ENCODE results near the gene RHOT2.

The RHOT2 gene

DNA sequence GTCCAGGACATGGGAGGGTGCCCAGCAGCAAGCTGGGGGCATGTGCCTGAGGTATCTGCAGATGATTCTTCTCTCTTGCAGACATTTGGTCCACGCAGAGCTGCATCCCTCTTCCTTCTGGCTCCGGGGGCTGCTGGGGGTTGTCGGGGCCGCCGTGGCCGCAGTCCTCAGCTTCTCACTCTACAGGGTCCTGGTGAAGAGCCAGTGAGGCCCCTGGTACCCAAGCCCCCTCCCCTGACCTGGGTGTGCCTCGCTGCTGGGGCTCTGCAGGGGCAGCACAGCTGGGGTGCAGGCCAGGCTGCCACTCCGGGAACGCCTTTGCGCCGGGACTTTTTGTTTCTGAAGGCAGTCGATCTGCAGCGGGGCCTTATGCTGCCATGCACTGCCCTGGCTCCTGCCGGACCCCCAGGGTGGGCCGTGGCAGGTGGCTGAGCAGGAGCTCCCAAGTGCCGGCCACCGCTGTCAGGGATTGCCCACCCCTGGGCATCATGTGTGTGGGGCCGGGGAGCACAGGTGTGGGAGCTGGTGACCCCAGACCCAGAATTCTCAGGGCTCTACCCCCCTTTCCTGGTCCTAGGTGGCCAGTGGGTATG lies 5.6 kb downstream of the RHOT2 start:
- no peaks in the 10 kb centered on the region for H3K27me3 ChIP-seq (replicated peaks)
- in situ Hi-C loops (cut with HindIII; ENCODE audit: low pct_ligation_motif_present, low sequenced_read_pairs) = no loop called here
- TF ChIP-seq, protein P1, sequence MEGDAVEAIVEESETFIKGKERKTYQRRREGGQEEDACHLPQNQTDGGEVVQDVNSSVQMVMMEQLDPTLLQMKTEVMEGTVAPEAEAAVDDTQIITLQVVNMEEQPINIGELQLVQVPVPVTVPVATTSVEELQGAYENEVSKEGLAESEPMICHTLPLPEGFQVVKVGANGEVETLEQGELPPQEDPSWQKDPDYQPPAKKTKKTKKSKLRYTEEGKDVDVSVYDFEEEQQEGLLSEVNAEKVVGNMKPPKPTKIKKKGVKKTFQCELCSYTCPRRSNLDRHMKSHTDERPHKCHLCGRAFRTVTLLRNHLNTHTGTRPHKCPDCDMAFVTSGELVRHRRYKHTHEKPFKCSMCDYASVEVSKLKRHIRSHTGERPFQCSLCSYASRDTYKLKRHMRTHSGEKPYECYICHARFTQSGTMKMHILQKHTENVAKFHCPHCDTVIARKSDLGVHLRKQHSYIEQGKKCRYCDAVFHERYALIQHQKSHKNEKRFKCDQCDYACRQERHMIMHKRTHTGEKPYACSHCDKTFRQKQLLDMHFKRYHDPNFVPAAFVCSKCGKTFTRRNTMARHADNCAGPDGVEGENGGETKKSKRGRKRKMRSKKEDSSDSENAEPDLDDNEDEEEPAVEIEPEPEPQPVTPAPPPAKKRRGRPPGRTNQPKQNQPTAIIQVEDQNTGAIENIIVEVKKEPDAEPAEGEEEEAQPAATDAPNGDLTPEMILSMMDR (IDR thresholded peaks at IDR 0.05; ENCODE audit: low read depth, low read length, missing control alignments) = no peak
- peaks cover 51% of the 10 kb centered on the region for H3K36me3 ChIP-seq (replicated peaks)
- H3K4me3 ChIP-seq (ENCODE audit: low read depth, low read length) = no peak overlapping the region
- DNase-seq = no peak
- no peak overlapping the region for H3K27ac ChIP-seq

DNA sequence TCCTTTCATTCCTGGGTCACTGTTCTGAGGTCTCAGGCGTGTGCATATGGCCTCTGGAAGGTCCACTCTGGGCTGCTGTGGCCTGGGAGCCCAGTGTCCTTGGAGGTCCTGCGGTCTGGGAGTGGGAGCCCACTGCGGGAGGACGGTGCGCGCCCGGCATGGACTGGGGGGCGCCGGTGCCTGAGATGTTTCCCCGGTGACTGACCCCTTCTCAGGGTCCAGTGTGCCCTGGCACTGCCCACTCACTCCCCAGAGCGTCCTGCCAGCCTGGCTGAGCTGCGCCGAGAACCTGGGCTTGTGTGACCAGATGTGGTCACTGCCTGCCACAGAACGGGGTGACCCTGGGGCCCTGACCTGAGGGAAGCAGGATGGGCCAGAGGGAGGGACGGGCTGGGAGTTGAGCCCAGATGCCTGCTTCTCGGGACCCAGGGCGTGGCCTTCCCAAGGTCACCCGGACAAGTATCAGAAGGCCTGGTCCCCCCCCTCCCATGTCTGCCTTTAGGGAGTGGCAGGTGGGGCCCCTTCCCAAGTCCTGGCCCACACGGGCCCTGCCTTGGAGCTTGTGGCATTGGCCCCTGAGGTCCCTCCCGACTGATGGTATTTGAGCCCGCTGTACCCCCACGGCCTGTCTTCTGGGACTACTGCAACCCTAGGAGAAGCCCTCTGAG lies 6.4 kb downstream of the RHOT2 start:
- no peak overlapping the region for H3K27ac ChIP-seq
- DNase-seq = no peak
- no peaks in the 10 kb centered on the region for H3K27me3 ChIP-seq (replicated peaks)
- H3K36me3 ChIP-seq (replicated peaks) = peaks cover 48% of the 10 kb centered on the region
- in situ Hi-C loops (cut with HindIII; ENCODE audit: low pct_ligation_motif_present, low sequenced_read_pairs) = no loop called here
- no peak overlapping the region for H3K4me3 ChIP-seq (ENCODE audit: low read depth, low read length)
- TF ChIP-seq, protein P1 (IDR thresholded peaks at IDR 0.05; ENCODE audit: low read depth, low read length, missing control alignments) = no peak

DNA sequence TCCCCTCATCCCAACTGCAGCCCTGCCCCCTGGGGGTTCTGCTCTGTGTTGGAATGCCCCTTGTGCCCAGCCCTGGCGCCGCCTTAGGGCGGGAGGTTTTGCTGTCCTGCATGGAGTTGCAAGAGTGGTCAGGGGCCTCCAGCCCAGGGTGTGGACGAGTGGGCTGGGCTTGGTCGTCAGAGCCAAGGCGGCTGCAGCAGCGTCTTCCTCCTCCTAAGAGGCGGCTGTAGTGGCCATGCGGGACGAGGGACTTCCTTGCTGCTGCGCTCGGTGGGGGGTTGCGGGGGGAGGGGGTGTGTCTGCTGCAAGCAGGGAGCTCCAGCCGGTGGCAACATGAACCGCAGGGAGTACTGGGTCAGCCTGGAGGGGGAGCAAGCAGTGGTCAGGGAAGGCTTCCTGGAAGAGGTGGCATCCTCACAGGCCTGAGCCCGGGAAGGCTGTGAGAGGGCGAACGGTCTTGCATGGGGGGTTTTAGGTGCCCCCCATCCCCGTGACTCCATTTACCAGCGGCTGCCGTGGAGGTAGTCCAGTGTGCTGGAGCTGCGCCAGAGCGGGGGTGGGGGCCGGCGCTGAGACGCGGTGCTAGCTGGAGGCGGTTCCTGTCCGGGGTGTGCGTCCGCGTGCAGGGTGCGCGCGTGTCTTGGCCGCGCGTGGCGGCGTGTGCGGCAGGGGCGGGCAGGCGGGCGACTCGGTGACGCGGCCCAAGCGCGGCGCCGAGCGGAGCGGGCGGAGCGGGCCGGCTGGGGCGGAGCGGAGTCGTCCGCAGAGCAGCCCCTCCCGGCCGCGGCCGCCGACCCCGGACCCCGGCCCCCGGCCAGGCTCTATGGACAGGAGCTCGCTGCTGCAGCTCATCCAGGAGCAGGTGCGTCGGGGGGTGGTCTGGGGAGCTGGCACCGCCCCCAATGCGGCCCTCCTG lies 7.3 kb downstream of the RHOT2 start, which contains the start of gene RHBDL1:
RHBDL1 (plus strand) TSS at position 704 of the 916 bp plus-strand sequence; CDS start at position 824, 120 bp downstream.
- in situ Hi-C loops (cut with HindIII; ENCODE audit: low pct_ligation_motif_present, low sequenced_read_pairs) = no loop called here
- H3K27me3 ChIP-seq (replicated peaks) = no peaks in the 10 kb centered on the region
- H3K27ac ChIP-seq = no peak within 1 kb of the TSS
- peak; percentile 34 for DNase-seq
- TF ChIP-seq, protein P1 (IDR thresholded peaks at IDR 0.05; ENCODE audit: low read depth, low read length, missing control alignments) = no peak
- H3K36me3 ChIP-seq (replicated peaks) = peaks cover 39% of the 10 kb centered on the region
- peak within 1 kb of the TSS; percentile 40 for H3K4me3 ChIP-seq (ENCODE audit: low read depth, low read length)

DNA sequence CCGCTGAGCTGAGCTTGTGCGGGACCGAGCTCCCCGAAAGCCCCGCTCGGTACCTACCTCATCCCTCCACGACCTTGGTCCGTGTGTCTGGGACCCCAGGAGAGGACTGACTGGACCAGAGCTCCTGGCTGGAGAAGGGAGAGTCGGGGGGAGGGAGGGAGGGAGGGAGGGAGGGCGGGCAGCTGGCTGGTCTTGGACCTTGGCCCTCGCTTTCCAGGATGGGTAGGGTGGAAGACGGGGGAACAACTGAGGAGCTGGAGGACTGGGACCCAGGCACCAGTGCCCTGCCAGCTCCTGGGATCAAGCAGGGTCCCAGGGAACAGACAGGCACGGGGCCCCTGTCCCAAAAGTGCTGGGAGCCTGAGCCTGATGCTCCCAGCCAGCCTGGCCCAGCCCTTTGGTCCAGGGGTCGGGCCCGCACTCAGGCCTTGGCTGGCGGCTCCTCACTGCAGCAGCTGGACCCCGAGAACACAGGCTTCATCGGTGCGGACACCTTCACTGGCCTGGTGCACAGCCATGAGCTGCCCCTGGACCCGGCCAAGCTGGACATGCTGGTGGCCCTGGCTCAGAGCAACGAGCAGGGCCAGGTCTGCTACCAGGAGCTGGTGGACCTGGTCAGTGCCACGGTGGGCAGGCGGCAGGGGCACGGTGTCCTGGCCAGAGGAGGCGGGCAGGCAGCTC lies 8.1 kb downstream of the RHOT2 start:
- H3K4me3 ChIP-seq (ENCODE audit: low read depth, low read length) = peak overlapping the region; percentile 29

DNA sequence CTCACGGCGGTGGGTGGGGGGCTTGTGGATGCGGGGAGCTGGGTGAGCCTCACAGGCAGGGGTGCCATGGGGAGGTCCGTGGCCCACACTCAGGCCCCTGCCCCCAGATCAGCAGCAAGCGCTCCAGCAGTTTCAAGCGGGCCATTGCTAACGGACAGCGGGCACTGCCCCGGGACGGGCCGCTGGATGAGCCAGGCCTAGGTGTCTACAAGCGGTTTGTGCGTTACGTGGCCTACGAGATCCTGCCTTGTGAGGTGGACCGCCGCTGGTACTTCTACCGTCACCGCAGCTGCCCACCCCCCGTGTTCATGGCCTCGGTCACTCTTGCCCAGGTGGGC lies 8.6 kb downstream of the RHOT2 start:
- Histone ChIP-seq H3K36me3 (replicated peaks) (peaks cover 27% of the 10 kb centered on the region), H3K27ac (no peak overlapping the region), H3K27me3 (replicated peaks) (no peaks in the 10 kb centered on the region), H3K4me3 (ENCODE audit: low read depth, low read length) (no peak overlapping the region)
- DNase-seq = no peak
- in situ Hi-C loops (cut with HindIII; ENCODE audit: low pct_ligation_motif_present, low sequenced_read_pairs) = no loop called here
- TF ChIP-seq, protein P1 (IDR thresholded peaks at IDR 0.05; ENCODE audit: low read depth, low read length, missing control alignments) = no peak

More for the DNA sequence above, 8.1 kb downstream of the RHOT2 start:
- Histone ChIP-seq H3K27ac (no peak overlapping the region), H3K36me3 (replicated peaks) (peaks cover 31% of the 10 kb centered on the region), H3K27me3 (replicated peaks) (no peaks in the 10 kb centered on the region)
- in situ Hi-C loops (cut with HindIII; ENCODE audit: low pct_ligation_motif_present, low sequenced_read_pairs) = no loop called here
- DNase-seq = no peak
- TF ChIP-seq, protein P1 (IDR thresholded peaks at IDR 0.05; ENCODE audit: low read depth, low read length, missing control alignments) = no peak

Measured in brain microvascular endothelial cell (primary cell).